Neuronal stem cell (in vitro differentiated cells): ENCODE data around the gene PTPRG.

Experiments
- DNase-seq: peaks from one replicate; pipeline ENCODE4 v3.0.0-alpha.2; 2013; ENCODE audit warnings: low spot score
- H2AFZ ChIP-seq: one replicate; pipeline ENCODE4 v1.6.1; 2013; ENCODE audit warnings: mild to moderate bottlenecking, low read length, inconsistent platforms
- H2AK5ac ChIP-seq: 2 replicates; pipeline ENCODE4 v1.6.1; 2013; ENCODE audit warnings: low read depth, mild to moderate bottlenecking, inconsistent platforms, low read length, moderate library complexity, mixed read lengths
- H2BK120ac ChIP-seq: 2 replicates; pipeline ENCODE4 v1.6.1; 2013; ENCODE audit warnings: low read depth, mild to moderate bottlenecking, inconsistent platforms, low read length, moderate library complexity, mixed read lengths
- H2BK12ac ChIP-seq: one replicate; pipeline ENCODE4 v1.6.1; 2013; ENCODE audit warnings: low read length, inconsistent platforms
- H2BK15ac ChIP-seq: 2 replicates; pipeline ENCODE4 v1.6.1; 2013; ENCODE audit warnings: mild to moderate bottlenecking, low read length, inconsistent platforms, mixed read lengths
- H2BK5ac ChIP-seq: one replicate; pipeline ENCODE4 v1.6.1; 2013; ENCODE audit warnings: inconsistent platforms, mild to moderate bottlenecking, low read length, moderate library complexity
- H3K14ac ChIP-seq: one replicate; pipeline ENCODE4 v1.6.1; 2013; ENCODE audit warnings: low read length, inconsistent platforms
- H3K18ac ChIP-seq: 2 replicates; pipeline ENCODE4 v1.6.1; 2013; ENCODE audit warnings: low read length, inconsistent platforms
- H3K23ac ChIP-seq: 2 replicates; pipeline ENCODE4 v1.6.1; 2013; ENCODE audit warnings: low read depth, mild to moderate bottlenecking, mixed read lengths, low read length, inconsistent platforms; ENCODE audit not compliant: poor library complexity
- H3K27ac ChIP-seq: replicated peaks from 3 replicates; pipeline ENCODE4 v1.5.1; 2013; ENCODE audit warnings: low read length, inconsistent platforms
- H3K27me3 ChIP-seq, 3 experiments: 2 replicates each; pipeline ENCODE4 v1.6.1; 2013; ENCODE audit warnings: low read length in 3 of 3, mild to moderate bottlenecking in 2 of 3, inconsistent platforms in 1 of 3, low read depth in 1 of 3, mixed read lengths in 1 of 3, moderate library complexity in 1 of 3; ENCODE audit not compliant: control insufficient read depth in 3 of 3, insufficient read depth in 3 of 3
- H3K36me3 ChIP-seq, 2 donors: replicated peaks in 1 of 2; 2 replicates each; pipeline ENCODE4 v1.6.1; 2013; ENCODE audit warnings: low read length in 2 of 2; ENCODE audit not compliant: control insufficient read depth in 2 of 2, insufficient read depth in 2 of 2
- H3K4ac ChIP-seq: 2 replicates; pipeline ENCODE4 v1.6.1; 2013; ENCODE audit warnings: inconsistent platforms, mild to moderate bottlenecking, low read length, moderate library complexity
- H3K4me1 ChIP-seq, 2 donors: 1 replicate in 1 of 2; 2 replicates in 1 of 2; pipeline ENCODE4 v1.6.1; 2013; ENCODE audit warnings: low read length in 2 of 2, low read depth in 1 of 2; ENCODE audit not compliant: control insufficient read depth in 2 of 2, insufficient read depth in 1 of 2
- H3K4me2 ChIP-seq: one replicate; pipeline ENCODE4 v1.6.1; 2013; ENCODE audit warnings: mild to moderate bottlenecking, low read length, inconsistent platforms; ENCODE audit not compliant: insufficient read depth, poor library complexity, severe bottlenecking
- H3K4me3 ChIP-seq, 2 donors: 2 replicates each; pipeline ENCODE4 v1.5.1; 2013; ENCODE audit warnings: low read length in 2 of 2, mild to moderate bottlenecking in 2 of 2, inconsistent platforms in 1 of 2, moderate library complexity in 1 of 2
- H3K79me1 ChIP-seq: one replicate; pipeline ENCODE4 v1.6.1; 2013; ENCODE audit warnings: low read depth, mild to moderate bottlenecking, inconsistent platforms, low read length, moderate library complexity
- H3K9ac ChIP-seq: one replicate; pipeline ENCODE4 v1.6.1; 2013; ENCODE audit warnings: mild to moderate bottlenecking, low read depth, low read length, inconsistent platforms; ENCODE audit not compliant: poor library complexity
- H3K9me3 ChIP-seq, 2 donors: replicated peaks in 1 of 2; 2 replicates each; pipeline versions ENCODE3 to v1.6.1; 2013; ENCODE audit warnings: low read length in 2 of 2, mild to moderate bottlenecking in 2 of 2, inconsistent platforms in 1 of 2, low read depth in 1 of 2, mixed read lengths in 1 of 2, moderate library complexity in 1 of 2; ENCODE audit not compliant: control insufficient read depth in 2 of 2, insufficient read depth in 1 of 2
- H4K8ac ChIP-seq: one replicate; pipeline ENCODE4 v1.6.1; 2013; ENCODE audit warnings: low read depth, mild to moderate bottlenecking, inconsistent platforms, low read length, moderate library complexity
- H4K91ac ChIP-seq: one replicate; pipeline ENCODE4 v1.6.1; 2013; ENCODE audit warnings: low read length, low read depth, mild to moderate bottlenecking, inconsistent platforms; ENCODE audit not compliant: poor library complexity
- WGBS, 2 donors: extraction: QIAGEN DNeasy Blood & Tissue Kit; methylation state at CpG; one replicate each; pipeline ENCODE4 v1.1.7; 2013; ENCODE audit warnings: missing lambda C conversion rate in 2 of 2, mixed read lengths in 1 of 2; ENCODE audit not compliant: insufficient read length in 2 of 2, insufficient replicate concordance in 1 of 2; ENCODE audit errors: extremely low coverage in 2 of 2; 5-methylcytosine and 5-hydroxymethylcytosine counted together

Gene PTPRG

DNA sequence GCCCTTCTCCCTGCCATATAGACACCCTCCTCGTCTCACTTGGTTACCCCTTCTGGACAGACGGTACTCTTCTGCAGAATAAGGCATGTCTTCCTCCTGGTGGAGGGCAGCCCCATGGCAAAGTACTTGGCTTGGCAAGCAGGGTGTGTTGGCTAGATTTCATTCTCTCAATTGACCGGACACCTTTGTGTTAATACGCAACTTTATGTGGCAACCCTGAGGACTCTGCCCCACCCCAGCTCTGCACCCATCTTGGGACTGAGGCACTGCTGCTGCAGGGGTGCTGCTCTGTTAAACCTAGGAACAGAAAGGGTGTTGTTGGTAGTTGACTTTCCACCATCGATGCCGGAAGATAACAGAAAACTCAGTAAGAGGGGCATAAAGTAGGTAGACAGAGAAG lies 55.2 kb downstream of the PTPRG start:
- Histone ChIP-seq H3K14ac (no peak overlapping the region), H2AK5ac (no peak overlapping the region), H3K27me3 (no peaks in the 10 kb centered on the region), H3K4ac (no peak overlapping the region), H3K36me3 (no peaks in the 10 kb centered on the region), H3K27ac (no peak overlapping the region), H3K4me2 (no peak overlapping the region), H4K91ac (no peak overlapping the region), H2BK12ac (no peak overlapping the region), H3K4me3 (no peak overlapping the region), H2BK5ac (no peak overlapping the region), H2AFZ (no peak overlapping the region), H3K9me3 (no peaks in the 10 kb centered on the region), H4K8ac (no peak overlapping the region), H3K9ac (no peak overlapping the region), H3K79me1 (peaks cover 4% of the 10 kb centered on the region), H3K18ac (no peak overlapping the region), H3K4me1 (peaks cover 0 to 12% of the 10 kb centered on the region in 2 donors), H3K23ac (no peak overlapping the region), H2BK120ac (no peak overlapping the region), H2BK15ac (no peak overlapping the region)
- WGBS, 2 donors, result no CpG with 5 or more reads among the region's 6 CpGs
- no peak for DNase-seq

DNA sequence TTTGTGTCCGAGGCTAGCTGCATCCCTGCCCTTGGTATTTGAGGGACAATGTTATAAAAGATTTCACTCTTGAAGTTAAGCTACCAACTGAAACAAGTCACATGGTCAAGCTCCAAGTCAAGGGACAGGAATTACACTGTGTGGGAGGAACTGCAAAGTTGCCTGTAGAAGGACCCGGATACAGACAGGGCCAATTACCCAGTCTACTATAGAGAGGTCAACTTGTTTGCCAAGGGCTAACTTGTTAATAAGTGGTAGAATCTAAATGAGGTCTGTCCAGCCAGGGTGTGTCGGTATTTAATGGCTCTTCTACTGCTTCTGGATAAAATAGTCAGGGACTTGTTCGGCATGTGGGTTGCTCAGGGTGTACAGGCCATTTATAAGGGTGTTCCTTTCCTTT lies 55.7 kb downstream of the PTPRG start:
- Histone ChIP-seq H2BK12ac (no peak overlapping the region), H3K4me2 (no peak overlapping the region), H3K4me1 (peaks cover 0 to 11% of the 10 kb centered on the region in 2 donors), H2BK120ac (no peak overlapping the region), H3K27me3 (no peaks in the 10 kb centered on the region), H2AK5ac (no peak overlapping the region), H4K91ac (no peak overlapping the region), H2BK15ac (no peak overlapping the region), H3K18ac (no peak overlapping the region), H3K36me3 (no peaks in the 10 kb centered on the region), H3K79me1 (peaks cover 3% of the 10 kb centered on the region), H3K9me3 (no peaks in the 10 kb centered on the region), H3K14ac (no peak overlapping the region), H3K9ac (no peak overlapping the region), H2BK5ac (no peak overlapping the region), H3K27ac (no peak overlapping the region), H3K4ac (no peak overlapping the region), H3K23ac (no peak overlapping the region), H3K4me3 (no peak overlapping the region), H4K8ac (no peak overlapping the region), H2AFZ (no peak overlapping the region)
- DNase-seq, result no peak
- no CpG with 5 or more reads among the region's 4 CpGs for WGBS, 2 donors

DNA sequence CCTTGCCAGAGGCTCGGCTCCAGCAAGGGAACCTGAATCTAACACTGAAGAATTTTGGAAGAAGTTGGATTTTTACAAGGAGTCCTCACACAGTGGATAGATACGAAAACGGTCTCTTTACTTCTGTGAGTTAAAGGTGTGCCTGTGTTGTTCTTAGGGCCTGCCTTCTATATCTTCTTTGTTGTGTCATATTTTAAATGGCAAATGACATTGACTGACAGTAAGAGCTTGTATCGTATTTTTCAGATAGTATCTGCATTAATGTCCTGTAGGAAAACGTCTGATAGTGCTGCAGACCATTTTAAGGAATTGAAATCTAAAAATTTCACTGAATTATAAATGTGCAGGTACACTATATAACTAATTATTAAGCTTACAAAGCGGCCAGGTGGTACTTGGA lies 56.3 kb downstream of the PTPRG start:
- Histone ChIP-seq H3K4me3 (no peak overlapping the region), H2BK12ac (no peak overlapping the region), H3K4me2 (no peak overlapping the region), H2BK120ac (no peak overlapping the region), H3K36me3 (no peaks in the 10 kb centered on the region), H3K23ac (no peak overlapping the region), H3K79me1 (no peaks in the 10 kb centered on the region), H3K4ac (no peak overlapping the region), H3K18ac (no peak overlapping the region), H4K91ac (no peak overlapping the region), H2BK15ac (no peak overlapping the region), H4K8ac (no peak overlapping the region), H2AFZ (no peak overlapping the region), H3K9me3 (no peaks in the 10 kb centered on the region), H2AK5ac (no peak overlapping the region), H3K27ac (no peak overlapping the region), H3K27me3 (no peaks in the 10 kb centered on the region), H3K14ac (no peak overlapping the region), H2BK5ac (no peak overlapping the region), H3K4me1 (peaks cover 0 to 7% of the 10 kb centered on the region in 2 donors), H3K9ac (no peak overlapping the region)
- DNase-seq, result no peak
- no CpG with 5 or more reads among the region's 6 CpGs for WGBS, 2 donors

DNA sequence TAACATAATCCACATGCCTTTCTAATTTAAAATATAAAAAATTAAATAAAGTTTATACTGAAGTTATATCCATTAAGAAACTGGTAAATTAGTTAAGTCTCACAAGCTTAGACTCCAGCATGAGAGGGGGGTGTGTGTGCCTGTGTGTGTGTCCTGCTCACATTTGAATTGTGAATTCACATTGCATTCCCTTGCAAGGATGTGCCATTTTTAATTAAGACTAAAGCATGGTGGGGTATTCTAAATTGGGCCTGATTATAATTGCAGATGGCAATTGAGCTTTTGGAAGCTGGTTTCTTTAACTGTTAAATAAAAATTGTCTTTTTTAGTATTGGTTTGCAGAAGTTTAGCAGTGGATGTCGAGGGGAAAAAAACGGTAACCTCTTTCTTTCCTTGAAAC lies 56.9 kb downstream of the PTPRG start:
- H3K4me3 ChIP-seq, result no peak overlapping the region
- H3K36me3 ChIP-seq, result no peaks in the 10 kb centered on the region
- H3K4me2 ChIP-seq, result no peak overlapping the region
- WGBS, 2 donors, result no CpG with 5 or more reads among the region's 2 CpGs
- no peak overlapping the region for H3K23ac ChIP-seq
- no peak overlapping the region for H2BK15ac ChIP-seq
- H3K14ac ChIP-seq, result no peak overlapping the region
- H3K4me1 ChIP-seq, result peaks cover 0 to 7% of the 10 kb centered on the region in 2 donors
- no peak overlapping the region for H4K8ac ChIP-seq
- no peak overlapping the region for H2AK5ac ChIP-seq
- no peak overlapping the region for H2BK5ac ChIP-seq
- no peak overlapping the region for H2BK12ac ChIP-seq
- no peak overlapping the region for H2BK120ac ChIP-seq
- no peaks in the 10 kb centered on the region for H3K9me3 ChIP-seq
- no peak overlapping the region for H3K9ac ChIP-seq
- H4K91ac ChIP-seq, result no peak overlapping the region
- H3K4ac ChIP-seq, result no peak overlapping the region
- H3K27me3 ChIP-seq, result no peaks in the 10 kb centered on the region
- DNase-seq, result no peak
- H3K18ac ChIP-seq, result no peak overlapping the region
- no peaks in the 10 kb centered on the region for H3K79me1 ChIP-seq
- H2AFZ ChIP-seq, result no peak overlapping the region
- no peak overlapping the region for H3K27ac ChIP-seq
